ENCODE measurements around the gene RAD1.

RAD1 gene

DNA sequence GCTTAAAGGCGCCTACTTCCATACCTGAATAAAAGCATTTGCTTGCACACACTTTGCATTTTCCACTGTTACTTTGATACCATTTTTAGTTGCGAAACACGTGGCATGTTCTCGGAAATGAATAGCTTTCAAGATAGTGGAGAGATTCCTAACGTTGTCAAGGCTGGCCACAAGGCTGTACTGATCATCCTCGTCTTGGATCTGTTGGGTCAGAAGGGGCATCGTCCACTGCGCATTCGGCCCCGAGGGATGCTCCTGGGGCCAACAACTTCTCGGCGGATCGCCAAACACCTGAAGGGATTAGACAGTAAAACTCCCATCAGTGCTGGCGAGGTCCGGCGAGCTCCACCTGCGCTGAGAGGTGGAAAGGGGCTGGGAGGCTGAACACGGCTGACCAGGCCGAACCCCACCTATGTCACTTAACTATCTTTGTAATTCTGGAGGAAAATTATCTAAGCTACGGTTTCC is 599 bp downstream of the RAD1 start:
- DNase-seq = peak; percentile 76

DNA sequence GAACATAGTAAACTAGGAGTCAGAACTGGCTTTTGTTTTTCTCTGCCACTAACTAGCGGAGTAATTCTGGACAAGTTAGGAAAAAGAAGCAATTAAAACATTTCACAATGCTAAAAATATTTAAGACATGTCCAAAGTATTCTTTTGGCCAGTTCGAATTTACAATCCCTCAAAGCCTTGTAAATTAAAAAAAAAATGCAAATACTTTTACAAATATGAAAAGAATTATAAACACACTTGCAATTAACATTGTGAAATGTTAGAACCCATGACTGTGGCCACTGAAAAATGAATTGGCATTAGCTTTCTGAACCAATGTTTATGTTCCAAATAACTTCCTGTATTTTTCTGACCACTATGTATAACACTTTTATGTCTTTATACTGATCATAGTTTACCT is 2.2 kb downstream of the RAD1 start:
- no peak for DNase-seq

DNA sequence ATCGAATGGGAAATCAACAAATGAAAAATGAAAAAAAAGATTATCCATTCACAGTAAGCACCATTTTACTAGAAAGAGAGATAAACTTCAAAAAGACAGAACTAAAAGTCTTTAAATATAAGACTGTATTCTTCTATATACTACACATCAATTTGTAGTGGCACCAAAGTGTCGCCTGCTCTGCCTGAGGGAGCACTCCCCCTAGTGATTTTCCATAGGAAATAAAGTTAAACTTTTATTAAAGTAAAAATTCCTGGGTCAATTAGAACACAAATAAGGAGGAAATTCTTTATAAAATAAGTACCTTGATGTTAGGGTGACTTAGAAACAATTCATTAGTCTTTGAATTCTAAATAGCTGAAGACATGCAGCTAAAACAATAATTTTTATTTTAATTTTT is 9.7 kb downstream of the RAD1 start:
- peak; percentile 10 for DNase-seq

DNA sequence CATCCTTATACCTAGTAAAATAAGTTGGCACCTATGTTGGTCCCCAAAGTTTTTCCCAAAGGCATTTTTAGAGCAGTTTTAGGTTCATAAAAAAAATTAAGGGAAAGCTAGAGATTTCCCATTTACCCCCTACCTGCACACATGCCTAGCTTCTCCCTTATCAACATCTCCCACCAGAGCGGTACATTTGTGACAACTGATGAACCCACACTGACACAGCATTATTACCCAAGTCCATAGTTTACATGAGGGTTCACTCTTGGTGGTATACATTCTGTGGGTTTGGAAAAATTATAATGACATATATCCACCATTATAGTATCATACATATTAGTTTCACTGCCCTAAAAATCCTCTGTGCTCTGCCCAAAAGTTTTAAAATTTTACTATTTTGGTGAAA is 12.0 kb downstream of the RAD1 start:
- DNase-seq = no peak

DNA sequence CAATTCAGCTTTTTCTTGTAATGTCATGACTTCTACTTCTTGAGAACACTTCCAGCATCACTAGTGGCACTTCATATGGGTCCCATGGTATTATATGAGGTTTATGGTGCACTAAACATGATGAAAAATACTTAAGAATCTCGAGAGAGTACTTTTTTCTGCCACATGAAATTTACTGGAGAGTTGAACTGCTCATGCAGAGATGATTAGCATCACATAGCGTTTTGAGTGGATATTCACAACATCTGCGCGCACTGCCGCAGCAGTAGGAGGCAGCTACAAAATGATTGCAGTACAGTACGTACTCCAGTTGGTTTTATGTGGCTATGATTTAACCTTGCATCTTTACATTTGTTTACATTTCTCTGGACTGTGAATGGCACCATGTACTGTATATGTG is 14.7 kb downstream of the RAD1 start:
- DNase-seq = no peak

DNA sequence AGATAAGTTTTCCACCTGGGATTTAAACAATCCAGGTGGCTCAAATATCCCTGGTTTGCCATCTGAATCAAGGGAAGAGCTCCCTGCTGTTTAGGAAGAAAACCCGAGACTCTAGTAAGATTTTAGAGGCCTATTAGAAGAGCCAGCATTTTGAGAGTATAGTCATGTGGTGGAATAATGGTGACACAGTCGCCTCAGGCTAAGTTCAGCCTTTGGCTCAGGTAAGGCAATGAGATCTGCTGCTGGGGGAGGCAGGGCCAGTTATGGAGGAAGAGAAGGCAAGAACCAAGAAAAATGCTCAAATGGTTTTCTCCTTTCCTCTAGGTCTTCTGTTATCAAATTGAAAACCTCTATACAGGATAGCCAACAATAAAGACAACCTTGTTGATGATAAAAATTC is 16.2 kb downstream of the RAD1 start:
- DNase-seq = peak; percentile 27

DNA sequence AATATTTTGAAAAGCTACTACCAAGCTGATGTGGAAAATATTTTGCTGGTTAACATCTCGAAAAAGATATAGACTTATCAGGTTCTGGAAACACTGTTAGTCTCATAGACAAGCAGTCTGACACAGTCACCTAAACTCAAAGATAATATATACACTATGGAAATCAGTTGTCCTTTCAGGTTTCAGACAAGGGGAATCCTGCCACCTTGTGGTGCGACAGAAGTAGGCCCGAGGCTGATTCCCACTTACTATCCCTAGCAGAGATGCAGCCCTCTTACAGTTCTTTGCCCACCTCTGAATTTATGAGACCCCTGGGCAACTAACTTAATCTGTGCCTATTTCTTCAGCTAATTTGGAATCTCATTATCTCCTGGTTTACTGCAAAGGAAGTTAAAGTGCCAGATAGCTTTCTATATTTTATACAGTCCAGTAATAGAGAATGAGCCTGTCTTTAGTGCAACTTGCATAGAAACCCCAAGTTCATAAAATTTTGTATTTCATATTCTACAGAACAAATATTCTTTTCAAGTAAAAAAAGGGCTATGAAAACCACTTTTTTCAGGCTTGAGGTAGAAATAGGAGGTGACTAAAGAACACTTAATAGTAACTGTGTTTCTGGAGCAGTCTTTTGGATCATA is 16.9 kb downstream of the RAD1 start:
- peak; percentile 82 for DNase-seq

DNA sequence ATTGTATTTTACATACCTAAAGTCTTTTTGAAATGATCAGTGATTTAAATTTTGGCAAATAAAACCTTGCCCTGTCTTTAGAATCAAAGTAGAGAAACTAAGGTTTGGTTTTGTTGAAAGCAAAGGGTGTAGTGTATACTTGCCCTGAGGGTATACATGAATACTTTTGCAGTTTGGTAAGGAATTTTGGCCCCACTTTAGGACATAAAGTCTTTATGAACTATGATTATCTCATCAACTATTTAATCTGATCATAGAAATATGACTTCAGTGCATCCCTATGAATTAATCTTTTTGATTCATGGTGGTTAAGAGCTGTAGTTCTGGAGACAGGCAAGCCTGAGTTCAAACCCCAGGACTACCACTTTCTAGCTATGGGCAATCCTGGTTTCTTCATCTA is 17.7 kb downstream of the RAD1 start:
- no peak for DNase-seq

DNA sequence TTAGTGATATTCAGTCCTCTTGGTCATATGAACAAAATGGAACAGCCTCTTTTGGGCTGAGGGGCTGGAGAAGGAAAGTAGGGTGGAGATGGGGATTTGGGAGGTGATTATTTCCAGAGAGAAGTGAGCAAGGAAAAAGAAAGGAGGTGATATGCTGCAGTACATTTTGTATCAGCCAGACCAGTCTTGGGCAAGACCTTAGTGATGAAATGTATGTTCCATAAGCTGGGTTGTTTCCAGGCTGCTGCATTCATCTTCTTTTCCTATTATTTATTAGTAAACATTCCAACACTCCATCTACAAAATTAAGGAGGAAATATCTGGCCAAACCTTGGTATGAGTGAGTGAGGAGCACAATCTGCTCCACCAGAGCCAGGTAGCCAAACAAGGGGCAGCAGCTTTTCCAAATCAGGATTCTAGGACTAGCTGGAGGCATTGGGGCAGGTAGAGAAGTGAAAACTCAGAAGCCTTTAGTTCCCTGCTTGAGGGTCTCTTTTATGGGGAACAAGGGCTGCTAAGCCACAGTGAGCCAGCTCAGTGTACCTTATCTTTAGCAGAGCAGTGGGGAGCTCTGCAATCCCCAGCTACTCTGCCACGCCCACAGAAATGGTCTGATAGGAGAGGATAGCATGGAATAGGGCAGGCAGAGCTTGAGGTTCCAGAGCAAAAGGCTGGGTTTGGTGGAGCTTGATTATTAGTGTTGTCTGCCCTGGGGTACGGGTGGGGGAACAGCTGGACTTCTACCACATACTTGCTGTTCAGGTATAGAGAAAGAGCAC is 19.5 kb downstream of the RAD1 start:
- DNase-seq = no peak

DNA sequence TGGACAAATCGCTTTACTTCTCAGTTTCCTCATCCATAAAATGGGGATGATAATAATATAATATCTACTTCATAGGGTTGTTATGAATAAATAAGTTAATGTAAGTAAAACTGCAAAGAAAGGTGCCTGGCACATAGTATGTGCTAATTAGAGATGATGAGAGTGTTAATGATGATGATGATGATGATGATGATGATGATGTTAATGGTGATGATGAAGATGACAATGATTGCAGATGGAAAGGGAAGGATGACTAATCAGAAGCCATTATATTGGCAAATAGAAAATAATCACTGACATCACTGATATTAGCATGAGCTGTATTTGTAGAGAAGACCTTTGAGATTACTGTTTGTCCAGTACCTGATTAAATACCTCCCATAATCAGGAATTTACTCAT is 20.6 kb downstream of the RAD1 start:
- no peak for DNase-seq

DNA sequence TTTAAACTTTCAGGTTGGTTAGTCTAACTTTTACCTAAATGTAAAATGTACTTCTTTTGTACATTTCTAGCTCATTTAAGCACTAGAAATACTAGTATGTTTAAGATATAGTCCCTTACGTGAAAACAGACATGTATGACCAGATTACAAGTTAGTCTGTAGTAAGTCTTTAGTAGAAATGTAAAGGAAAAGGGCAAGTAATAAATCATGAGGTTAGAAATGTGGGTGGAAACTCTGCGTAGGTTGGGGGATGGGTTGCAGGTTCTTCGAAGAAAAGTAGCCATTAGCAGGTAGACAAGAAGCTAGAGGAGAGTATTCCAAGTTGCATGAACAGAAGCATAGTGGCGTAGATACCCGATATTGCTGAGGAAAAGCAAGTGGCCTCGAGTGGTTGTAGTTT is 22.9 kb downstream of the RAD1 start:
- DNase-seq = no peak

DNA sequence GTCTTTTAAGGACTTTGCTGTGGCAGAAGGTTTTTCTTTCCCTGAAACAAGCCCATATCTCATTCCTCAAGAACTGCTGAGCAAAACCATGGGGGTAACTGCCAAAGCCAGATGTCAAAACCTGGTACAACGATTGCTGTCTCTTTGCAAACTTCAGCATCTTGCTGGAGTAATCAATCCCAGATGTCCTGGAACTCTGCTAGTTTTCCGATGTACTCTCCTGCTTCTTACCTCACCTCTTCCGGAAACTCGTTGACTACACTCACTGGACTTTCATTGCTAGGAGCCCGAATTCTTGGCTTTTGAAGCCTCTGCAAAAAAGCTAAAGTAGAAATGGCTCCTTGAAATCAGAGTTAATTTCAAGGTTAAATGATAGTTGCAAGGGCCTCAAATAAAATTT is 23.3 kb downstream of the RAD1 start:
- DNase-seq = no peak

DNA sequence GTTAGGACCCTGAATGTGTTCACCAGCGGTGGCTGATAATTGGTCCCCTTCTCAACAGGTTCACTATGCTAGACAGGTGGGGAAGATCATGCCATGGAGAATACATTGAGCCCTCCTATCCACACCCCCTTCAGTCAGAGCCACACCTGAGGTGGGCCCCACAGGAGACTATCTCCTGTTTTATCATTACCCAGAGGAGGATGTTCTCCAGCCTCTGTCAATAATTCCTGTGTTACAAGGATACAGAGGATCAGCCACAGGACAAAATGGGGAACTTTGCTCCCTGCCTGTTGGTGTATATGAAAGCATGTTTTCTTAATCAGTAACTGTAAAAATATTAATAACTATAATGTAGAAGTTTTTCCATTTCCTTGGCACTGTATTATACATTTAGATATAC is 25.9 kb downstream of the RAD1 start:
- DNase-seq = no peak

DNA sequence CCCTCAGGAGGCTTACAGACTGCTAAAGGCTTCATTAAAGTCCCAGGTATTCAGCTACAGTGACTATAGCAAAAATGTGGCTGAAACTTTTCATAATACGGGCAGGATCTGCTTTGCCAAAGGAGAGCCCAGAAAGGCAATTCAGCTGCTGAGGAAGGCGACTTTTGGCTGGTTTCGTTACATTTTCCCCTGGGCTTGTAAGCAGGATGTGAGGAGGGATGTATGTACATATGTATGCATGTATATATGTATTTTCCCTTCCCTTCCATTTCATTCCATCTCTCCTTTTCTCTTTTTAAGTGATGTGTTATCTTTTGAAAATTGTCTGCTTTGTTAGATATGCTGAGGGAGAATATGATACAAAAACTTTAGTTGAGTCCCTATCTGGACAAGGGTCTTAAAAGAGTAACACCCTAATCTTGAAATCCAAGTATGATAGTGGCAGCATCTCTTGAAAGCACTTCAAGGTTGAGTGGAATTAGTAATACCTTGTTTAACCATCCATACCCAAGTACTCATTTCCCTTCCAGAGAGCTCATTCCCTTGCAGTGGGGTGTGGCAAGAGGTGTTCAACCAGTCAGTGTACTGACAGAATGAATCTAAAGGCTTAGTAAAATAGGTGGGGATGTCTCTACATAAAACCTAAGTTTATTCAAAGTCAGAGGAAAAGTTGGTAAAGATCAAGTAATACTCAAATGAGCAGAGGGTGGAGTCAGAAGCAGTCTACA is 28.7 kb downstream of the RAD1 start:
- no peak for DNase-seq

DNA sequence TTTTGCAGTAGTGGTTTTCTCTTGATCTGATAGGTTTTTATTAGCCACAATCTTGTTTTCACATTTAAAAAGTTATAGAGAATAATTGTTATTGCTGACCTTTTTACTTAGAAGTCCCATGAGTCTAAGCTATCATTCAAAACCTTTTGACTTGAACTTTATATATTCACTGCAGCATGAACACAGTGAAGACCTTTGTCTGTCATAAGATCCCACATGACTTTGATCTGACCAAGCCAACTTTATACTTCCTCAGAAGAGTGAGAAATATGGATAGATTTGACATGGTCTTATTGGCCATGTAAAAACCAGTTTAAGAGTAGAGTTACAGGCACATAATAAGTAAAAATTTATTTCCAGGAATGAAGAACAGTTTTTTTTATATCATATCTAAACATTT is 34.1 kb downstream of the RAD1 start:
- DNase-seq = no peak

DNA sequence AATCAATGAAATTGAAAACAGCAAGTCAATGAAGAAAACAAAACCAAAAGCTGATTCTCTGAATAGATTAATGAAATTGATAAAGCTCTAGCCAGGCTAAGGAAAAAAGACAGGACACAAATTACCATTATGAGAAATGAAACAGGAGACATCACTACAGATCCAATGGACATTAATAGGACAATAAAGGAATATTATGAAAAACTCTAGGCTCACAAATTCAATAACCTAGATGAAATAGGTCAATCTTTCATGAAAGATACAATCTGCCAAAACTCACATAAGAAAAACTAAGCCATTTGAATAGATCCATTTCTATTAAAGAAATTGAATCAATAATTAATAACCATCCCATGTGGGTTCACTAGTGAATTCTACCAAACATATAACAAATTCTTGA is 39.0 kb downstream of the RAD1 start:
- DNase-seq = no peak

DNA sequence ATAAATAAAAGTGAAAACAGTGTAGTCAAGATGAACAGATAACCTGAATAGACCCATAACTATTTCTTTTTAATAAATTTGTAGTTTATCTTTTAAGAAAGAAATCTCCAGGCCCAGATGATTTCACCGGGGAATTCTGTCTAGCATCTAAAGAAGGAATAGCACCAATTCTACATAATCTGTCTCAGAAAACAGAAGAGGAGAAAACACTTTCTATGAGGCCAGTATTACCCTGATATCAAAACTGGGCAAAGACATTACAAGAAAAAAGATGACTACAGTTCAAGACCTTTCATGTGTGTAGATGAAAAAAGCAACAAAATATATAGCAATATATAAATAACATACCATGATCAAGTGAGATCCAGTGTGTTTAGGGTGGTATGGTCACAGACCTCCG is 44.9 kb downstream of the RAD1 start:
- DNase-seq = no peak

DNA sequence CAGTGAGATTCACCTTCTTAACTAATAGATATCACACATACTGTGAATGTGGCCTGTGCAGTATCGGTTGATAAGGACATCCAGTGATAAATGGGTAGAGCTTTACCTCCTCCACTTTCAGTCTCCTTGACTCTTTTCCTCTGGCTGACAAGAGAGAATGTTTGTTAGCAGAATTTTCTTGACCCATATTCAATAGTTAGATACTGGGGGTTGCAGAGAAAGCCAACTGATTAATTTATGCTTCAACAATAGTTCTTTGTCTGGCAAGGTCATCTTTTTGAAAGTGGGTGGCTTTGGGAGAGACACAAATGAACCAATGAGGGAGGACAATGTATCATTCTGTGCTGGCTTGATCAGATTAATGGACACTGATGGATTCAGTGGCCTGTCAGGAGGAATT is 46.0 kb downstream of the RAD1 start:
- no peak for DNase-seq

DNA sequence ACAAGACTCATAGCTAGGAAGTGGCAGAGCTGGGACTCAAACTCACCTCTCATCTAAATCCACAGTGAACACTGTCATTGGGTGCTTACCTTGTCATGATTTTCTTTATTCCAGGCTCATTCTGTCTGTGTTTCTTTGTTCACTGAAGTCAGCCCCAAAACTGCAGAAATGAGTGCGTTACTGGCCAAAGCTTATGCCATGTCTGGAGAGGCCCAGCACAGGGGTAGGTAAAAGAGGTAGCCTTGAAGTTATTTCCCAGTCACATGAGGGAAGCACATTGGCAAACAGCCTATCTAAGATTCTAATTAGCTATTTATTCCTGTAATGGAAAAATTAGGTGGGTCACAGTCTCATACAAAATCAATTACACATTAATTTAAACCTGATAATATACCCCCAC is 46.5 kb downstream of the RAD1 start:
- no peak for DNase-seq

DNA sequence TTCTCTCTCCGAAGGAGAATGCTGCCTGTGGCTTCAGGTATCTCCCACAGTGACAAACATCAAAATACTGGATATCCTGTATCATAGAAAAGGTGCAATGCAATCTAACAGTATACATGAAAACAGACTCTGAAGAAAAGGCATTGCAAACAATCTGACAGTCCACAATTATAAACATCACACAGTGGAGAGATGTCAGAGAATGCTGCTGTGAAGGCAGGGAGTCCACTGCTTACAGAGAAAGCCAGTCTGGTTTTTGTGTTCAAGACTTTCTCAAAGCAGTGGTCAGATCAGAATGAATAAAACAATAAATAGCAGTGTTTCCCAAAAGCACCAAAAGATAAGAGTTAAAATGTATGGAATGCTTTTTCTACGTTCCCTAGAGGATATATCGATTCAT is 47.6 kb downstream of the RAD1 start:
- DNase-seq = no peak

DNA sequence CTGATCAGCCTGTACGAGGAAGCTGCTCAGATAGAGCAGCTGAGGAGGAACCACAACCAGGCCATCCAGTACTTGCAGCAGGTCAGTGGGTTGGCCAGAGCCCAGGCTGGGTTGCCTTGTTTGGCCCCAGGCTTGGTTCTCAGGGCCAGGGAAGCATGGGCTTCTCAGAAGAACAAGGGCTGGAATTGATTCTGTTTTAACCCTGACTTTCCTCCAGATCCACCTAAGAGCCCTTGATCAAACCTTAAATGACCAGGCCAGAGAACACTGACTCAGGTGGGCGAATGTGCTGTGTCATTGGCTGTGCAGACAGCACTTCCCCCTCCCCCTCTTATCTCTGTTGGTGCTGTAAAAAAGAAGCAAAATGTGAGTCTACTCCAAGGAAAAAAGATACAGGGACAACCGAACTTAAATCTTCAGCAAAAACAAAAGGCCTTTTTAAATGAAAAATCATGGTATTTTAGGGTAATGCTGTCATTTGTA is 48.3 kb downstream of the RAD1 start:
- no peak for DNase-seq

DNA sequence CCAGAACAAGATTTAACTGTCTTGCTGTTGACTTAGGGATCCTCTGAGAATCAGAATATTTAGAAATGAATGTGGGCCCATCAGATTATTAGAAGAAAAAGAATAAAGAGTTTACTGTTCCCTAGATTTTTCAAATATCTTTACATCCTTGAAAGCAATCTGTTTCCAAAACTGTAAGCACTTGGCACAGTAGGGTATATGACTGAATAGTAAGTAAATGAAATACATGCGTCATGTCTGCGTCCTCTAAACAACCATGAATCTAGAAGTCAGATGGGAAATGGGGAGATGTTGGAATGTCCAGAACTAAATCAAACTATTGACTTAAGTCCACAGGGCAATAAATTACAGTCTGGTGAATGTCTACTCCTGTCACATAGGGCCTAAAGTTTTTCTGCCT is 50.2 kb downstream of the RAD1 start:
- DNase-seq = no peak

DNA sequence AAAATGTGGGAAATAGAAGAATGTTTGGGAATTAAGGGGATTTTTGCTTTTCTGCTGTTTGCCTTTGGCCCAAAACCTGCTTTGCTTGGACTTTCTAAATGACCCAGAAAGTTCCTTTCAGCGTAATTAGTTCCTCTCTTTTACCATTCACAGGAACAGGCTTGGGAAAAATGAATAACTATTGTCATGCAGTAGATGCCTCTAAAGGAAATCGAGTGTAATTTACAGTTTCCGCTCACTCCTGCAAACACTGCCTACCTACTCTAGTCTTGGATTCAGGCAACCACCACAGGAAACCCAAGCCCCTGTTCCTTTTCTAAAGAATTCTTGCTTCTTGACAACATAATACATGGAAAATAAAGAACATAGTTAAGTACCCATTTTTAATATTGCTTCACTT is 51.4 kb downstream of the RAD1 start:
- no peak for DNase-seq

DNA sequence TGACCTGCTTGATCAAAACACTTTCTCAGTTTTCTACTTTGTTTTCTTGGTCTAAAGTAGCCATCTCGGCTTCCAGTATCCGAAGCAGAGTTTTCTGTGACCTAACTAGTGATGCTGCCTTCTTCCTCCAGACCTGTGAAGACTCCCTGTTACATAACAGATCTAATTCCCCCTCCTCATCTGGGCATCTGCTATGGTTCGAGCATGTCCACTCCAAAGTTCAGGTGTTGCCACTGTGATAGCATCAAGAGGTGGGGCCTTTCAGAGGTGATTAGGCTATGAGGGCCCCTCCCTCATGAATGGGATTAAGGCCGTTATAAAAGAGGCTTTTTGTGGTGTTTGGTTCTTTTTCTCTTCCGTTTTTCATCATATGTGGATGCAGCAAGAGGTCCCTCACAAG is 56.1 kb downstream of the RAD1 start:
- no peak for DNase-seq
